H9 (cell line): Measurements from ENCODE around the gene DTX2. TPM values are rescaled to one million over a fixed set of nuclear protein-coding genes. Genes with fewer than 3 reads are reported as not detected.

Source experiments
- DNase-seq: peaks from one replicate; pipeline ENCODE4 v3.0.0-alpha.2; 2017
- H2AFZ ChIP-seq: one replicate; pipeline ENCODE4 v1.6.1; 2013; ENCODE audit warnings: mild to moderate bottlenecking, low read length, control low read depth, moderate library complexity
- H2AK5ac ChIP-seq: 2 replicates; pipeline ENCODE4 v1.6.1; 2013; ENCODE audit warnings: low read length, control low read depth, mixed read lengths; ENCODE audit not compliant: insufficient read length
- H2BK120ac ChIP-seq: one replicate; pipeline ENCODE4 v1.6.1; 2013; ENCODE audit warnings: low read depth, mild to moderate bottlenecking, low read length, control low read depth, inconsistent platforms; ENCODE audit not compliant: poor library complexity, severe bottlenecking
- H2BK12ac ChIP-seq: 2 replicates; pipeline ENCODE4 v1.6.1; 2013; ENCODE audit warnings: low read length, control low read depth, mixed read lengths, low read depth; ENCODE audit not compliant: insufficient read length
- H2BK15ac ChIP-seq: 2 replicates; pipeline ENCODE4 v1.6.1; 2013; ENCODE audit warnings: low read depth, low read length, control low read depth
- H2BK20ac ChIP-seq: one replicate; pipeline ENCODE4 v1.6.1; 2013; ENCODE audit warnings: low read depth, mild to moderate bottlenecking, low read length, control low read depth, inconsistent platforms; ENCODE audit not compliant: poor library complexity, severe bottlenecking
- H2BK5ac ChIP-seq: 2 replicates; pipeline ENCODE4 v1.6.1; 2013; ENCODE audit warnings: low read length, control low read depth, mixed read lengths; ENCODE audit not compliant: insufficient read length
- H3K14ac ChIP-seq: 2 replicates; pipeline ENCODE4 v1.6.1; 2013; ENCODE audit warnings: low read length, control low read depth; ENCODE audit not compliant: insufficient read depth
- H3K18ac ChIP-seq: 2 replicates; pipeline ENCODE4 v1.6.1; 2013; ENCODE audit warnings: low read depth, mild to moderate bottlenecking, mixed read lengths, low read length, control low read depth; ENCODE audit not compliant: insufficient read length
- H3K23ac ChIP-seq: 2 replicates; pipeline ENCODE4 v1.6.1; 2013; ENCODE audit warnings: low read length, control low read depth, mixed read lengths, low read depth; ENCODE audit not compliant: insufficient read length
- H3K23me2 ChIP-seq: 2 replicates; pipeline ENCODE4 v1.6.1; 2013; ENCODE audit warnings: low read depth, mild to moderate bottlenecking, mixed read lengths, low read length, control low read depth; ENCODE audit not compliant: insufficient read length, poor library complexity, severe bottlenecking
- H3K27ac ChIP-seq: 2 replicates; pipeline ENCODE4 v1.5.1; 2013; ENCODE audit warnings: low read length, control low read depth, mixed read lengths, low read depth; ENCODE audit not compliant: insufficient read length
- H3K27me3 ChIP-seq: 2 replicates; pipeline ENCODE4 v1.6.1; 2013; ENCODE audit warnings: low read length, control low read depth, inconsistent platforms; ENCODE audit not compliant: insufficient read depth
- H3K4ac ChIP-seq: 2 replicates; pipeline ENCODE4 v1.6.1; 2013; ENCODE audit warnings: low read depth, mild to moderate bottlenecking, control low read depth, inconsistent platforms, low read length, moderate library complexity
- H3K4me1 ChIP-seq: 2 replicates; pipeline ENCODE4 v1.6.1; 2013; ENCODE audit warnings: low read length, control low read depth, inconsistent platforms; ENCODE audit not compliant: insufficient read depth
- H3K4me2 ChIP-seq: 2 replicates; pipeline ENCODE4 v1.6.1; 2013; ENCODE audit warnings: low read length, control low read depth, mixed read lengths; ENCODE audit not compliant: insufficient read length, insufficient read depth
- H3K56ac ChIP-seq: 2 replicates; pipeline ENCODE4 v1.6.1; 2013; ENCODE audit warnings: low read depth, mild to moderate bottlenecking, mixed read lengths, low read length, control low read depth; ENCODE audit not compliant: insufficient read length
- H3K79me1 ChIP-seq: 2 replicates; pipeline ENCODE4 v1.6.1; 2013; ENCODE audit warnings: low read depth, mild to moderate bottlenecking, moderate library complexity, low read length, control low read depth, inconsistent platforms; ENCODE audit not compliant: insufficient read depth, poor library complexity, severe bottlenecking
- H3K79me2 ChIP-seq: 2 replicates; pipeline ENCODE4 v1.6.1; 2013; ENCODE audit warnings: low read length, control low read depth, inconsistent platforms; ENCODE audit not compliant: insufficient read depth
- H3K9ac ChIP-seq: 2 replicates; pipeline ENCODE4 v1.6.1; 2013; ENCODE audit warnings: low read length, control low read depth, mixed read lengths; ENCODE audit not compliant: insufficient read length; ENCODE audit errors: extremely low read depth
- H3K9me3 ChIP-seq: one replicate; pipeline ENCODE4 v1.6.1; 2013; ENCODE audit warnings: low read depth, low read length, inconsistent platforms; ENCODE audit not compliant: control insufficient read depth
- H3T11ph ChIP-seq: one replicate; pipeline ENCODE4 v1.6.1; 2013; ENCODE audit warnings: mild to moderate bottlenecking, low read length, control low read depth, inconsistent platforms
- H4K20me1 ChIP-seq: one replicate; pipeline ENCODE4 v1.6.1; 2013; ENCODE audit not compliant: control insufficient read depth, insufficient read length, insufficient read depth
- H4K5ac ChIP-seq: 2 replicates; pipeline ENCODE4 v1.6.1; 2013; ENCODE audit warnings: low read depth, mild to moderate bottlenecking, mixed read lengths, low read length, control low read depth; ENCODE audit not compliant: insufficient read length
- H4K8ac ChIP-seq: replicated peaks from 2 replicates; pipeline ENCODE4 v1.6.1; 2013; ENCODE audit warnings: low read length, control low read depth, mixed read lengths, low read depth; ENCODE audit not compliant: insufficient read length
- H4K91ac ChIP-seq: 2 replicates; pipeline ENCODE4 v1.6.1; 2013; ENCODE audit warnings: low read depth, mild to moderate bottlenecking, moderate library complexity, mixed read lengths, low read length, control low read depth; ENCODE audit not compliant: insufficient read length
- H3K27ac Mint-ChIP-seq, 3 experiments: 2 replicates in 2 of 3; 3 replicates in 1 of 3; pipeline ENCODE4 v1.8.0; 2020 to 2021; ENCODE audit warnings: mixed read lengths in 3 of 3, mild to moderate bottlenecking in 1 of 3, moderate library complexity in 1 of 3
- H3K27me3 Mint-ChIP-seq: 2 replicates; pipeline ENCODE4 v1.8.0; 2021; ENCODE audit warnings: low read depth, mild to moderate bottlenecking, moderate library complexity, mixed read lengths
- H3K36me3 Mint-ChIP-seq, 3 experiments: 2 replicates in 2 of 3; 3 replicates in 1 of 3; pipeline ENCODE4 v1.8.0; 2020 to 2021; ENCODE audit warnings: low read depth in 3 of 3, mixed read lengths in 3 of 3; ENCODE audit not compliant: insufficient read depth in 1 of 3
- H3K4me1 Mint-ChIP-seq, 2 experiments: 2 replicates each; pipeline ENCODE4 v1.8.0; 2020; ENCODE audit warnings: mixed read lengths in 2 of 2
- H3K4me3 Mint-ChIP-seq, 2 experiments: 2 replicates in 1 of 2; 3 replicates in 1 of 2; pipeline ENCODE4 v1.8.0; 2020 to 2021; ENCODE audit warnings: mild to moderate bottlenecking in 2 of 2, mixed read lengths in 2 of 2, moderate library complexity in 1 of 2
- H3K9me3 Mint-ChIP-seq, 2 experiments: 2 replicates in 1 of 2; 3 replicates in 1 of 2; pipeline ENCODE4 v1.8.0; 2020; ENCODE audit warnings: mild to moderate bottlenecking in 2 of 2, mixed read lengths in 2 of 2, moderate library complexity in 1 of 2
- CTCF ChIP-seq: fragments of 200-600 bp; sonication (generic); conservative IDR thresholded peaks from 3 replicates; pipeline ENCODE4 v1.8.0; 2021; ENCODE audit warnings: antibody characterized with exemption, mild to moderate bottlenecking
- WGBS: extraction: QIAGEN DNeasy Blood & Tissue Kit; methylation state at CpG from one replicate; pipeline ENCODE4 v1.1.7; 2013; ENCODE audit warnings: missing lambda C conversion rate, low lambda C conversion rate, mixed read lengths; ENCODE audit not compliant: insufficient read length; ENCODE audit errors: extremely low coverage; 5-methylcytosine and 5-hydroxymethylcytosine counted together
- total RNA-seq: library from RNA; stranded (reverse); gene quantifications from 2 replicates; pipeline ENCODE4 v1.2.1, GENCODE V29; 2021

DTX2 gene
- total RNA-seq, 1 experiment from 2014 or later = 48.8 TPM

DNA sequence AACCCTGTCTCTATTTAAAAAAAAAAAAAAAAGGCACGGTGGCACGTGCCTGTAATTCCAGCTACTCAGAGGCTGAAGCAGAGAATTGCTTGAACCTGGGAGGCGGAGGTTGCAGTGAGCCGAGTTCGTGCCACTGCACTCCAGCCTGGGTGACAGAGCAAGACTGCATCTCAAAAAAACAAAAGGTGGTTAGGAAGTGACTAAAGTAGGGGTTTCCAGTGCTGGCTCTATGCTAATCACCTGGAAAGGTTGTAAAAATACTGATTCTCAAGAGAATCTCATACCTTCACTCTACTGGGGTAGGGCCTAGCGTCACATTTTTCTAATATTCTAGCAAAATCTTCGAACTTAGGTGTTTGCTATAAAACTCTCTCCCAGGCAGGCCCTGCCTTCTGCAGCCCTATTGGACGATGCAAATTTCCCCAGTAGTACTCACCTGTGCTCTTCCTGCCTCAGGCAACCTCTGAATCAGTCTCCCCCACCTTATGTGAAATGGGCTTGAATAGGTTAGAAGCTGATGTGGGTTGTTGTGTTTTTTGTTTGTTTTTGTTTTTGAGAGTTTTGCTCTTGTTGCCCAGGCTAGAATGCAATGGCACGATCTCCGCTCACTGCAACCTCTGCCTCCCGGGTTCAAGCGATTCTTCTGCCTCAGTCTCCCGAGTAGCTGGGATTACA, 33.2 kb upstream of the DTX2 start:
- TF ChIP-seq CTCF = no peak
- peaks cover 3% of the 10 kb centered on the region; the same call in 1 of the 2 replicates for H3K4me1 ChIP-seq
- no peak overlapping the region for H2BK20ac ChIP-seq
- H3K18ac ChIP-seq = no peak overlapping the region
- H3K27ac ChIP-seq = no peak overlapping the region
- no peak overlapping the region for H2BK5ac ChIP-seq
- H4K20me1 ChIP-seq = no peaks in the 10 kb centered on the region
- no peaks in the 10 kb centered on the region; a peak in 1 of 7 replicates for H3K36me3 Mint-ChIP-seq
- no peaks in the 10 kb centered on the region for H3K9me3 ChIP-seq
- H2AFZ ChIP-seq = no peak overlapping the region
- H3T11ph ChIP-seq = no peak overlapping the region
- no peak overlapping the region for H3K4me2 ChIP-seq
- no peaks in the 10 kb centered on the region for H3K27me3 ChIP-seq
- H3K4ac ChIP-seq = no peak overlapping the region
- no peak overlapping the region for H2BK12ac ChIP-seq
- no peaks in the 10 kb centered on the region for H3K9me3 Mint-ChIP-seq
- no peak overlapping the region for H3K56ac ChIP-seq
- no peaks in the 10 kb centered on the region for H3K79me2 ChIP-seq
- peaks cover 17 to 23% of the 10 kb centered on the region in 2 experiments for H3K4me1 Mint-ChIP-seq
- H3K79me1 ChIP-seq = no peaks in the 10 kb centered on the region
- H3K14ac ChIP-seq = no peak overlapping the region
- H3K27me3 Mint-ChIP-seq = no peaks in the 10 kb centered on the region; the same call in 1 of the 2 replicates
- H3K9ac ChIP-seq = no peak overlapping the region
- no CpG with 5 or more reads among the region's 13 CpGs for WGBS
- no peak for DNase-seq
- H3K23me2 ChIP-seq = no peaks in the 10 kb centered on the region
- H3K4me3 Mint-ChIP-seq = no peak overlapping the region
- no peak overlapping the region for H2AK5ac ChIP-seq
- no peak overlapping the region for H4K5ac ChIP-seq
- no peak overlapping the region for H2BK120ac ChIP-seq
- no peak overlapping the region for H3K23ac ChIP-seq
- no peak overlapping the region for H4K91ac ChIP-seq
- H3K27ac Mint-ChIP-seq = peak overlapping the region in 2 of 3 experiments; percentile 38 to 93; a peak in 2 of 7 replicates
- H4K8ac ChIP-seq = no peak overlapping the region
- H2BK15ac ChIP-seq = no peak overlapping the region
